Amygdala (tissue), 56 donors: Measurements from ENCODE around the gene AHCYL2.
"Not testable (repeated sequence)": the region's sequence is repeated elsewhere in the genome, so short reads cannot be mapped to it uniquely, and the experiment has no call there.

Experiments
- DNase-seq, 56 donors: peaks; one replicate each; lab custom pipeline; 2025; lab: John Stamatoyannopoulos, UW

AHCYL2 gene

GRCh38 chr7:129438839-129439651 is 214.2 kb downstream of the AHCYL2 start:
- DNase-seq: no peak

GRCh38 chr7:129439963-129440625 is 215.3 kb downstream of the AHCYL2 start:
- no peak for DNase-seq

GRCh38 chr7:129443612-129444011 is 218.8 kb downstream of the AHCYL2 start:
- peak in 1 of 56 donors; percentile 4 for DNase-seq

GRCh38 chr7:129444776-129445175 is 219.9 kb downstream of the AHCYL2 start:
- not testable (repeated sequence) for DNase-seq

GRCh38 chr7:129446925-129447324 is 222.1 kb downstream of the AHCYL2 start:
- not testable (repeated sequence) for DNase-seq

- DNase-seq: not testable (repeated sequence)
Observed at GRCh38 chr7:129447445-129447844, 222.6 kb downstream of the AHCYL2 start.

GRCh38 chr7:129448608-129449007 is 223.8 kb downstream of the AHCYL2 start:
- DNase-seq: not testable (repeated sequence)

- DNase-seq: no peak
Observed at GRCh38 chr7:129450295-129450694, 225.5 kb downstream of the AHCYL2 start.

GRCh38 chr7:129452589-129453231 is 227.9 kb downstream of the AHCYL2 start:
- no peak for DNase-seq

- DNase-seq: no peak
Observed at GRCh38 chr7:129453510-129454248, 228.8 kb downstream of the AHCYL2 start.

- no peak for DNase-seq
Observed at GRCh38 chr7:129454249-129454551, 229.4 kb downstream of the AHCYL2 start.

GRCh38 chr7:129456421-129456820 is 231.6 kb downstream of the AHCYL2 start:
- DNase-seq: no peak

- no peak for DNase-seq
Observed at GRCh38 chr7:129457101-129457500, 232.3 kb downstream of the AHCYL2 start.

GRCh38 chr7:129458171-129458570 is 233.3 kb downstream of the AHCYL2 start:
- no peak for DNase-seq

- DNase-seq: no peak
Observed at GRCh38 chr7:129461809-129462208, 237.0 kb downstream of the AHCYL2 start.

GRCh38 chr7:129462420-129462819 is 237.6 kb downstream of the AHCYL2 start:
- no peak for DNase-seq

GRCh38 chr7:129464194-129464593 is 239.4 kb downstream of the AHCYL2 start:
- no peak for DNase-seq

- DNase-seq: no peak
Observed at GRCh38 chr7:129465080-129465479, 240.2 kb downstream of the AHCYL2 start.

GRCh38 chr7:129466796-129467195 is 242.0 kb downstream of the AHCYL2 start:
- DNase-seq: no peak

- DNase-seq: no peak
Observed at GRCh38 chr7:129468087-129468486, 243.3 kb downstream of the AHCYL2 start.

- no peak for DNase-seq
Observed at GRCh38 chr7:129468547-129468946, 243.7 kb downstream of the AHCYL2 start.
